Panc1 (cell line): Measurements from ENCODE around the gene RBM14. TPM values are rescaled to one million over a fixed set of nuclear protein-coding genes. Genes with fewer than 3 reads are reported as not detected.
A peak's percentile ranks its signal among the peaks of the same experiment; 100 is the strongest.

ENCODE experiments used
- ATAC-seq: fragments of 200-7000 bp; cut with Tn5 transposase; 2 replicates; pipeline ENCODE4 v1.9.1; 2020; ENCODE audit warnings: mild to moderate bottlenecking, moderate library complexity
- BruUV-seq: library from RNA; stranded (reverse); fragments of 400-500 nt; replicated peaks from 2 replicates; lab custom pipeline; 2021; lab: Mats Ljungman, UMichigan
- CTCF ChIA-PET: fragments of 300-600 bp; sonication (Branson Sonifier 250); formaldehyde crosslinking; loops from one replicate; lab custom pipeline; 2022; ENCODE audit warnings: antibody characterized with exemption; lab: Charles Lee
- POLR2A ChIA-PET: fragments of 300-600 bp; sonication (Branson Sonifier 250); formaldehyde crosslinking; loops from one replicate; lab custom pipeline; 2022; ENCODE audit warnings: antibody characterized with exemption; lab: Charles Lee
- DNase-seq: peaks from one replicate; pipeline ENCODE4 v3.0.0-alpha.2; 2010; ENCODE audit warnings: low read depth, low spot score
- H3K27ac ChIP-seq: 2 replicates; pipeline ENCODE4 v1.5.1; 2011; ENCODE audit warnings: mild to moderate bottlenecking, low read length, inconsistent platforms
- H3K27me3 ChIP-seq: fragments of 200-500 bp; sonication (Bioruptor generic); 2 replicates; pipeline ENCODE4 v1.6.0; 2014; ENCODE audit warnings: low read length, inconsistent platforms; ENCODE audit not compliant: control insufficient read depth, insufficient read depth
- H3K36me3 ChIP-seq: fragments of 200-500 bp; sonication (Bioruptor generic); 2 replicates; pipeline ENCODE4 v1.5.1; 2014; ENCODE audit warnings: inconsistent platforms, mild to moderate bottlenecking, low read length, moderate library complexity; ENCODE audit not compliant: control insufficient read depth, insufficient read depth
- H3K4me1 ChIP-seq: 2 replicates; pipeline ENCODE4 v1.5.1; 2011; ENCODE audit warnings: inconsistent platforms, mild to moderate bottlenecking, low read length, moderate library complexity; ENCODE audit not compliant: control insufficient read depth, insufficient read depth
- H3K4me3 ChIP-seq, 2 experiments: 2 replicates each; pipeline ENCODE4 v1.5.1; 2011 to 2012; ENCODE audit warnings: low read depth in 2 of 2, low read length in 2 of 2, mild to moderate bottlenecking in 2 of 2, inconsistent platforms in 1 of 2, moderate library complexity in 1 of 2
- H3K9me3 ChIP-seq: fragments of 200-500 bp; sonication (Bioruptor generic); 2 replicates; pipeline ENCODE4 v1.5.1; 2014; ENCODE audit warnings: low read depth, mild to moderate bottlenecking, inconsistent platforms, low read length, moderate library complexity; ENCODE audit not compliant: control insufficient read depth, insufficient read depth
- CTCF ChIP-seq: fragments of 450-650 bp; IDR thresholded peaks from 2 replicates; pipeline ENCODE4 v1.5.1; 2017; ENCODE audit warnings: mild to moderate bottlenecking
- POLR2AphosphoS5 ChIP-seq: IDR thresholded peaks from 2 replicates; pipeline ENCODE4 v1.6.1; 2012; ENCODE audit warnings: mild to moderate bottlenecking, low read depth, low read length, moderate library complexity
- REST ChIP-seq, 2 experiments: IDR thresholded peaks; 2 replicates each; pipeline ENCODE4 v1.6.1; 2011 to 2012; ENCODE audit warnings: low read depth in 2 of 2, control low read depth in 1 of 2, low read length in 1 of 2, mild to moderate bottlenecking in 1 of 2, moderate library complexity in 1 of 2; ENCODE audit not compliant: insufficient read depth in 1 of 2
- SIN3A ChIP-seq: IDR thresholded peaks from 2 replicates; pipeline ENCODE4 v1.6.1; 2012; ENCODE audit warnings: low read depth, mild to moderate bottlenecking, low read length, moderate library complexity, borderline replicate concordance; ENCODE audit not compliant: insufficient read depth
- TCF7L2 ChIP-seq: IDR thresholded peaks from 2 replicates; pipeline ENCODE4 v1.6.1; 2011; ENCODE audit warnings: mild to moderate bottlenecking, low read depth, low read length, inconsistent platforms
- in situ Hi-C: cut with HindIII; loops from 2 replicates; pipeline ENCODE4 v1.10.0; 2016; ENCODE audit warnings: low sequenced_read_pairs, low pct_unique_long_range_greater_than_20kb
- intact Hi-C: fragments of 100-400 bp; cut with micrococcal nuclease; formaldehyde crosslinking; loops from one replicate; pipeline ENCODE4 v1.10.0; 2022; ENCODE audit not compliant: unreplicated experiment
- total RNA-seq: library from RNA; stranded (reverse); gene quantifications from one replicate; pipeline ENCODE4 v1.2.1, GENCODE V29; 2021; ENCODE audit not compliant: unreplicated experiment

RBM14 gene
- total RNA-seq, 1 experiment from 2014 or later: 93.9 TPM

GRCh38 chr11:66579017-66579606, 37.3 kb upstream of the RBM14 start:
- no peak for DNase-seq
- CTCF ChIA-PET: interaction anchor here (0.9 to 1.0 kb wide), 2 partner anchors 40 to 99 kb away, joined by 3 to 7 read pairs; partner anchors contain the start of gene RBM4B
- TF ChIP-seq POLR2AphosphoS5: no peak
- peak; percentile 93 for TF ChIP-seq CTCF
- TF ChIP-seq REST (IDR thresholded peaks at IDR 0.05; ENCODE audit: insufficient read depth in 1 of 2, low read depth in 2 of 2, low read length in 1 of 2): no peak
- in situ Hi-C loops: no loop called here
- Histone ChIP-seq H3K4me1 (no peaks in the 10 kb centered on the region), H3K36me3 (no peaks in the 10 kb centered on the region), H3K27ac (no peak overlapping the region), H3K4me3 (no peak overlapping the region), H3K27me3 (no peaks in the 10 kb centered on the region), H3K9me3 (peaks cover 3% of the 10 kb centered on the region; the same call in 1 of the 2 replicates)
- no TSS peak for BruUV-seq
- peak; percentile 89 for ATAC-seq
- POLR2A ChIA-PET: no interaction called here
- intact Hi-C loops: loop anchor here (10.0 kb wide), 1 partner anchor 96 kb away; the partner anchor contains the start of gene RBM4B

DNA sequence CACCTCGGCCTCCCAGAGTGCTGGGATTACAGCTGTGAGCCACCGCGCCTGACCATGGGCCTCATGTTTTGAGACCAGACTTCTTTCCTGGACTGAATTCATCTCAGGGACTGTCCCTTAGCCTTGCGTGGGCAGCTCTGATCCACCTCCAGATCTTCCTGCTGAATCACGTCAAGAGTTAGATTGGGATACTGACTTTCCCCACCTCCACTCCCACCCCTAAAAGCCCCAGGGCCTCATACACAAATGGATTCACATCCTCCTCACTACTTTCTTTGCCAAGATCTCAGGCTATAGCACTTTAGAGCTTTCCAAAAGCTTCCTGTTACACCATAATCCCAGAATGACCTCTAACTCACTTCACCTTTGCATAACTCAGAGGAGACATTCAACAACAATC, 35.6 kb upstream of the RBM14 start:
- no peaks in the 10 kb centered on the region for H3K27me3 ChIP-seq
- TF ChIP-seq SIN3A (no peak), TCF7L2 (no peak), POLR2AphosphoS5 (no peak), CTCF (no peak), REST (IDR thresholded peaks at IDR 0.05; ENCODE audit: insufficient read depth in 1 of 2, low read depth in 2 of 2, low read length in 1 of 2) (no peak)
- BruUV-seq: no TSS peak
- intact Hi-C loops (no loop called here), in situ Hi-C loops (no loop called here)
- POLR2A ChIA-PET: interaction anchor here (0.6 kb wide), 1 partner anchor 69 kb away, joined by 6 read pairs; no protein-coding TSS in a partner anchor
- H3K4me3 ChIP-seq: no peak overlapping the region
- peaks cover 3% of the 10 kb centered on the region; the same call in 1 of the 2 replicates for H3K9me3 ChIP-seq
- no peak overlapping the region for H3K27ac ChIP-seq
- no peaks in the 10 kb centered on the region for H3K4me1 ChIP-seq
- CTCF ChIA-PET: interaction anchor here (0.6 kb wide), 1 partner anchor 28 kb away, joined by 3 read pairs; no protein-coding TSS in a partner anchor
- no peaks in the 10 kb centered on the region for H3K36me3 ChIP-seq
- ATAC-seq (no peak), DNase-seq (no peak)
